Endothelial cell (in vitro differentiated cells): ENCODE data around the gene TUBG1. TPM values are rescaled to one million over a fixed set of nuclear protein-coding genes. Genes with fewer than 3 reads are reported as not detected.

ENCODE experiments used
- DNase-seq: peaks from one replicate; pipeline ENCODE4 v3.0.0; 2021; ENCODE audit warnings: low spot score
- H3K27ac Mint-ChIP-seq: one replicate; pipeline ENCODE4 v1.8.0; 2021; ENCODE audit warnings: mixed read lengths, inconsistent platforms; ENCODE audit not compliant: unreplicated experiment
- H3K27me3 Mint-ChIP-seq: one replicate; pipeline ENCODE4 v1.8.0; 2021; ENCODE audit warnings: mild to moderate bottlenecking, moderate library complexity, mixed read lengths, inconsistent platforms; ENCODE audit not compliant: unreplicated experiment
- H3K36me3 Mint-ChIP-seq: one replicate; pipeline ENCODE4 v1.8.0; 2021; ENCODE audit warnings: mild to moderate bottlenecking, low read depth, mixed read lengths, inconsistent platforms; ENCODE audit not compliant: unreplicated experiment
- H3K4me1 Mint-ChIP-seq: one replicate; pipeline ENCODE4 v1.8.0; 2021; ENCODE audit warnings: mild to moderate bottlenecking, mixed read lengths, inconsistent platforms; ENCODE audit not compliant: unreplicated experiment
- H3K4me3 Mint-ChIP-seq: one replicate; pipeline ENCODE4 v1.8.0; 2021; ENCODE audit warnings: mild to moderate bottlenecking, mixed read lengths, inconsistent platforms; ENCODE audit not compliant: unreplicated experiment
- H3K9me3 Mint-ChIP-seq: one replicate; pipeline ENCODE4 v1.8.0; 2021; ENCODE audit warnings: mixed read lengths, inconsistent platforms; ENCODE audit not compliant: unreplicated experiment
- total RNA-seq: library from RNA; stranded (reverse); fragmentation: NEBNext Ultra II Directional; extraction: Animal tissue kit (Norgen Biotek cat#: 25700); gene quantifications from one replicate; pipeline ENCODE4 v1.2.1, GENCODE V29; 2021; ENCODE audit not compliant: unreplicated experiment
- TF ChIP-seq, protein P1 (sequence below): fragments of 200-600 bp; sonication (generic); IDR thresholded peaks from one replicate; pipeline ENCODE4 v1.5.0; 2021; ENCODE audit warnings: antibody characterized with exemption; ENCODE audit not compliant: unreplicated experiment

The TUBG1 gene
- total RNA-seq, 1 donor from 2014 or later = 54.5 TPM

DNA sequence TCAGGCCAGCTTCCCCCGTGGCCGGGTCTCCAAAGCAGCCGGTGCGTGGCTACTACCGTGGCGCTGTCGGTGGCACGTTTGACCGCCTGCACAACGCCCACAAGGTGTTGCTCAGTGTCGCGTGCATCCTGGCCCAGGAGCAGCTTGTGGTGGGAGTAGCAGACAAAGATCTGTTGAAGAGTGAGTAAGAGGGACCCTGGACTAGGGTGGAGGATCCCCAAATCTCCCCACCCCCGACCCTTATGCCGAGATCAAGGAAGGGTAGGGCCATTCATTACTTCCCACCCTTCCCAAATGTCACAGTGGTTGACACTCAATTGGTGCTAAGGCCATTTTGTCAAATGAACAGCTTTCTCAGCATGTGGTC lies 46.4 kb upstream of the TUBG1 start:
- TF ChIP-seq, protein P1, sequence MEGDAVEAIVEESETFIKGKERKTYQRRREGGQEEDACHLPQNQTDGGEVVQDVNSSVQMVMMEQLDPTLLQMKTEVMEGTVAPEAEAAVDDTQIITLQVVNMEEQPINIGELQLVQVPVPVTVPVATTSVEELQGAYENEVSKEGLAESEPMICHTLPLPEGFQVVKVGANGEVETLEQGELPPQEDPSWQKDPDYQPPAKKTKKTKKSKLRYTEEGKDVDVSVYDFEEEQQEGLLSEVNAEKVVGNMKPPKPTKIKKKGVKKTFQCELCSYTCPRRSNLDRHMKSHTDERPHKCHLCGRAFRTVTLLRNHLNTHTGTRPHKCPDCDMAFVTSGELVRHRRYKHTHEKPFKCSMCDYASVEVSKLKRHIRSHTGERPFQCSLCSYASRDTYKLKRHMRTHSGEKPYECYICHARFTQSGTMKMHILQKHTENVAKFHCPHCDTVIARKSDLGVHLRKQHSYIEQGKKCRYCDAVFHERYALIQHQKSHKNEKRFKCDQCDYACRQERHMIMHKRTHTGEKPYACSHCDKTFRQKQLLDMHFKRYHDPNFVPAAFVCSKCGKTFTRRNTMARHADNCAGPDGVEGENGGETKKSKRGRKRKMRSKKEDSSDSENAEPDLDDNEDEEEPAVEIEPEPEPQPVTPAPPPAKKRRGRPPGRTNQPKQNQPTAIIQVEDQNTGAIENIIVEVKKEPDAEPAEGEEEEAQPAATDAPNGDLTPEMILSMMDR = no peak
- peak overlapping the region; percentile 94 for H3K27ac Mint-ChIP-seq
- H3K9me3 Mint-ChIP-seq = no peaks in the 10 kb centered on the region

DNA sequence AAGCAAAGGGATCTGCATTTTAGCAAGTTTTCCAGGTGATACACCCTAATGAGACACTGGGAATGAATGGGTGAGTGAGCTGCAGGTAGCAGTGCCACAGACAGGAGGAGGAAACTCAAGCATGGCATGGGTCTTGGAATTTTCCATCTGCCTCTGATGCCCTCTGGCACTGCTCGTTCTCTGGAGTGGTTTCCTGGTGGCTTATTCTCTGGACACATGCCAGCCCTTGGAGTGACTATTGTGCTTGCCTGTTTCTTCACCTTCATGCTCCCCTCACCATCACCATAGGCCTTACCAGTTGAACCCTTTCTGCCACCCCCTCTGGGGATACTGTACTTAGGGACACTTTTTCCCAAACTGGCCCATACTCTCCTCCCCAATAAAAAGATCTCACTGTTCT lies 45.9 kb upstream of the TUBG1 start:
- TF ChIP-seq, protein P1 = no peak
- Mint-ChIP-seq H3K27me3 (peaks cover 13% of the 10 kb centered on the region), H3K27ac (peak overlapping the region; percentile 86), H3K36me3 (peaks cover 5% of the 10 kb centered on the region), H3K4me1 (peaks cover 32% of the 10 kb centered on the region), H3K4me3 (peak overlapping the region; percentile 95), H3K9me3 (no peaks in the 10 kb centered on the region)
- DNase-seq = no peak

More for the DNA sequence above, 46.4 kb upstream of the TUBG1 start:
- Mint-ChIP-seq H3K27me3 (peaks cover 13% of the 10 kb centered on the region), H3K36me3 (peaks cover 4% of the 10 kb centered on the region), H3K4me3 (peak overlapping the region; percentile 95), H3K4me1 (peaks cover 30% of the 10 kb centered on the region)
- DNase-seq = no peak

DNA sequence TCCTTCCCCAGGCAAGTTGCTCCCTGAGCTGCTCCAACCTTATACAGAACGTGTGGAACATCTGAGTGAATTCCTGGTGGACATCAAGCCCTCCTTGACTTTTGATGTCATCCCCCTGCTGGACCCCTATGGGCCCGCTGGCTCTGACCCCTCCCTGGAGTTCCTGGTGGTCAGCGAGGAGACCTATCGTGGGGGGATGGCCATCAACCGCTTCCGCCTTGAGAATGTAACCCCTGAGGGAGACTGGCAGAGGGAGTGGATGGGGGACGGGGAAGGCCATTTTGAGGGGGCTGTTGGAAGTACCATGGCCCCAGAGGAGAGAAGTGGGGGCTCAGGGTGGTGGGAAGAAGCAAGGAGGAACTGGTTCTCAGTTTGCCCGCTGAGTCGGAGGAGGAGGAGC lies 45.5 kb upstream of the TUBG1 start:
- no peak for DNase-seq
- H3K36me3 Mint-ChIP-seq = peaks cover 8% of the 10 kb centered on the region
- peaks cover 13% of the 10 kb centered on the region for H3K27me3 Mint-ChIP-seq
- H3K4me1 Mint-ChIP-seq = peaks cover 34% of the 10 kb centered on the region
- TF ChIP-seq, protein P1 = no peak
- peak overlapping the region; percentile 95 for H3K4me3 Mint-ChIP-seq
- no peaks in the 10 kb centered on the region for H3K9me3 Mint-ChIP-seq
- peak overlapping the region; percentile 86 for H3K27ac Mint-ChIP-seq

DNA sequence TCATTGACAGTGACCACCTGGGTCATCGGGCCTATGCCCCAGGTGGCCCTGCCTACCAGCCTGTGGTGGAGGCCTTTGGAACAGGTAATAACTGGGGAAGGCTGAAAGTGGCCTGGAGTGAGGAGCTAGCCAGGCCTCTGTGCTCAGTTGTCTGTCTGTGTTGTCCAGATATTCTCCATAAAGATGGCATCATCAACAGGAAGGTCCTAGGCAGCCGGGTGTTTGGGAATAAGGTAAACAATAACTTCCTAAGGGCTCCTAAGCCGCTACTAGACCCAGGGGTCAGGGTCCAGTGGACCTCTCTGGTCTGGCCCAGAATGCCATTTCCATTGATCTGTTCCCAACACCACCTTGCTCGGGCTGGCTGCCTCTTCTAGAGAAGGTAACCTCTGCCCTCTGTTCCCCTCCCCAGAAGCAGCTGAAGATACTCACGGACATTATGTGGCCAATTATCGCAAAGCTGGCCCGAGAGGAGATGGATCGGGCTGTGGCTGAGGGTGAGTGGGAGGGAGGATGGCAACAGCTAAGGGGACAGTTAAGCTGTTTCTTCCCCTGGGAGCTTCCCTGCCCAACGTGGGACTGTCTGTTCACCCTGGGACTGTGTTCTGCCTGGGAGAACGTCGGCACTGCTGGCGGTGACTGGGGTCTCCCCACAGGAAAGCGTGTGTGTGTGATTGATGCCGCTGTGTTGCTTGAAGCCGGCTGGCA lies 44.5 kb upstream of the TUBG1 start:
- peaks cover 34% of the 10 kb centered on the region for H3K4me1 Mint-ChIP-seq
- H3K27ac Mint-ChIP-seq = no peak overlapping the region
- no peak overlapping the region for H3K4me3 Mint-ChIP-seq
- TF ChIP-seq, protein P1 = no peak
- peaks cover 13% of the 10 kb centered on the region for H3K27me3 Mint-ChIP-seq
- H3K9me3 Mint-ChIP-seq = no peaks in the 10 kb centered on the region
- DNase-seq = no peak
- H3K36me3 Mint-ChIP-seq = peaks cover 18% of the 10 kb centered on the region

DNA sequence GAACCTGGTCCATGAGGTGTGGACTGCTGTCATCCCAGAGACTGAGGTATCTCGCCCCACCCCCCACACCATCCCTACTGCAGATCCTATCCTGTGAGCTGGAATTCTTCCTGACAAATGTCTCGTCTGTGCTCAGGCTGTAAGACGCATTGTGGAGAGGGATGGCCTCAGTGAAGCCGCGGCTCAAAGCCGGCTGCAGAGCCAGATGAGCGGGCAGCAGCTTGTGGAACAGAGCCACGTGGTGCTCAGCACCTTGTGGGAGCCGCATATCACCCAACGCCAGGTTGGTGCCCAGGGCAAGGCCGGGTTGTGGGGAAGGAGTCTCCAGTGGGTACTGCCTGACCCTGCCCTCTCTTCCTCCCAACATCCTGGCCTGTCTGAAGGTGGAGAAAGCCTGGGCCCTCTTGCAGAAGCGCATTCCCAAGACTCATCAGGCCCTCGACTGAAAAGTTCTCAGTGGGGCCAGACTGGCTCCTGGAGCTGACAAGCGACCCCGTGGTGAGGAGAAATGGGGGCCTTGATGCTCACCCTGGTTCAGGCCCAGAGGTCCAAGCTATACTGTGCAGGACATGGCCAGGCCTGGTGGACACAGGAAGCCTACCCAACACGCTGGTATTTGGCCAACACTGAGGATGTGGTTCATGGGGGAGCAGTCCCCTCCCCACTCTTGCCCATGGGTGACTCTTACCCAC lies 43.8 kb upstream of the TUBG1 start:
- Mint-ChIP-seq H3K27me3 (peaks cover 12% of the 10 kb centered on the region), H3K4me3 (no peak overlapping the region), H3K9me3 (no peaks in the 10 kb centered on the region), H3K27ac (no peak overlapping the region), H3K36me3 (peaks cover 18% of the 10 kb centered on the region), H3K4me1 (peaks cover 30% of the 10 kb centered on the region)
- TF ChIP-seq, protein P1 = no peak
- DNase-seq = no peak
